HFF-Myc (cell line): ENCODE results near the gene METAP1D.
"Not testable (repeated sequence)": the region's sequence is repeated elsewhere in the genome, so short reads cannot be mapped to it uniquely, and the experiment has no call there.

Experiments
- DNase-seq: peaks from one replicate; pipeline ENCODE4 v3.0.0-alpha.2; 2011; ENCODE audit warnings: low read depth; ENCODE audit errors: extremely low read depth
- H3K4me3 ChIP-seq: replicated peaks from 2 replicates; pipeline ENCODE4 v1.5.1; 2011; ENCODE audit warnings: low read depth, mild to moderate bottlenecking, control low read depth, low read length
- CTCF ChIP-seq: IDR thresholded peaks from 2 replicates; pipeline ENCODE4 v1.5.1; 2012; ENCODE audit warnings: mild to moderate bottlenecking, low read depth, low read length, control low read depth; ENCODE audit errors: missing control alignments

METAP1D gene

GRCh38 chr2:172065111-172065510 is 65.4 kb downstream of the METAP1D start:
- no peak for TF ChIP-seq CTCF
- no peak for DNase-seq
- no peak overlapping the region for H3K4me3 ChIP-seq

- no peak overlapping the region for H3K4me3 ChIP-seq
- TF ChIP-seq CTCF, result no peak
- no peak for DNase-seq
Observed at GRCh38 chr2:172066394-172066886, 66.7 kb downstream of the METAP1D start.

- not testable (repeated sequence) for DNase-seq, H3K4me3 ChIP-seq
Observed at GRCh38 chr2:172067905-172068304, 68.2 kb downstream of the METAP1D start.

GRCh38 chr2:172070936-172071335 is 71.2 kb downstream of the METAP1D start:
- no peak for TF ChIP-seq CTCF
- DNase-seq, result no peak
- H3K4me3 ChIP-seq, result no peak overlapping the region

GRCh38 chr2:172072303-172072702 is 72.5 kb downstream of the METAP1D start:
- H3K4me3 ChIP-seq, result no peak overlapping the region
- TF ChIP-seq CTCF, result no peak
- DNase-seq, result no peak

GRCh38 chr2:172072706-172073105 is 73.0 kb downstream of the METAP1D start:
- DNase-seq, result no peak
- no peak for TF ChIP-seq CTCF
- no peak overlapping the region for H3K4me3 ChIP-seq

GRCh38 chr2:172073518-172073917 is 73.8 kb downstream of the METAP1D start:
- DNase-seq, result no peak
- no peak for TF ChIP-seq CTCF

More at GRCh38 chr2:172073518-172073917, 73.8 kb downstream of the METAP1D start:
- H3K4me3 ChIP-seq, result no peak overlapping the region
